G401.6 (cell line): ENCODE results near the gene DGKQ.

ENCODE experiments used
- FAIRE-seq: peaks from 2 replicates; lab custom pipeline; 2012; peaks lifted over from hg19 to GRCh38; lab: Jason Lieb, UNC

The DGKQ gene

DNA sequence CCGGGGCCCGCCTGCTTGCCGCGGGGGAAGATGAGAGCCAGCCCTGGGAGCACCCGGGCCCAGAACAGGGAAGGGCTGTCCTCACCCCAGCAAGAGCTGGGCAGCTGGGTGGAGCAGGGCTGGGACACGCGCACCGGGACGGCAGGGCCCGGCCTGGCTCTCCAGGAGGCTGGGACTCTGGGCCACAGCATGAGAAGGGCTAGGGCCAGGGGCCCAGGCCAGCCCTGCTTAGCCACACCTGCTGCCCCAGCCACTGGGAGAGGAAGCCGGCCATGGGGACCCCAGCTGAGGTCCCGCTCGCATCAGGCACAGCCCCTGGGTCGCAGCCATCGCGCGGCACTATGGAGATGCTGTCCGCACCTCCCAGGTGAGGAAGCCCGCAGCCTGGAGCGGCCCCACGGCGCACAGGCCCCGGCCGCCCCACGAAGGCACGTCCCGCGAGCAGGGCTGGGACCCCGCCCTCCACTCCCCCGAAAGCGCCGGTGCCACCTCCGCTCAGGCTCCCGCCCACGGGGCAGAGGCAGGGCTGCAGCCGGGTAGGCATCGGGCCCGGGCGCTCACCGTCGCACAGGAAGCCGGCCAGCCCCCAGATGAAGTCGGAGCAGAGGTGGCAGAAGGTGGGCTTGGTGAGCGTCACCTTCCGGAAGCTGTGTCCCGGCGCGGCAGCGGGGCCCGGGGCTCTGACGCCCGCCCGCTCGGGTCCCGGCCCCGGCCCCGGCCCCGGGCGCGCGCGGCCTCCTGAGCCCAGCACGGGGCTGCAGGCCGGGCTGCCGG, 531 bp downstream of the DGKQ start:
- no peak for FAIRE-seq

DNA sequence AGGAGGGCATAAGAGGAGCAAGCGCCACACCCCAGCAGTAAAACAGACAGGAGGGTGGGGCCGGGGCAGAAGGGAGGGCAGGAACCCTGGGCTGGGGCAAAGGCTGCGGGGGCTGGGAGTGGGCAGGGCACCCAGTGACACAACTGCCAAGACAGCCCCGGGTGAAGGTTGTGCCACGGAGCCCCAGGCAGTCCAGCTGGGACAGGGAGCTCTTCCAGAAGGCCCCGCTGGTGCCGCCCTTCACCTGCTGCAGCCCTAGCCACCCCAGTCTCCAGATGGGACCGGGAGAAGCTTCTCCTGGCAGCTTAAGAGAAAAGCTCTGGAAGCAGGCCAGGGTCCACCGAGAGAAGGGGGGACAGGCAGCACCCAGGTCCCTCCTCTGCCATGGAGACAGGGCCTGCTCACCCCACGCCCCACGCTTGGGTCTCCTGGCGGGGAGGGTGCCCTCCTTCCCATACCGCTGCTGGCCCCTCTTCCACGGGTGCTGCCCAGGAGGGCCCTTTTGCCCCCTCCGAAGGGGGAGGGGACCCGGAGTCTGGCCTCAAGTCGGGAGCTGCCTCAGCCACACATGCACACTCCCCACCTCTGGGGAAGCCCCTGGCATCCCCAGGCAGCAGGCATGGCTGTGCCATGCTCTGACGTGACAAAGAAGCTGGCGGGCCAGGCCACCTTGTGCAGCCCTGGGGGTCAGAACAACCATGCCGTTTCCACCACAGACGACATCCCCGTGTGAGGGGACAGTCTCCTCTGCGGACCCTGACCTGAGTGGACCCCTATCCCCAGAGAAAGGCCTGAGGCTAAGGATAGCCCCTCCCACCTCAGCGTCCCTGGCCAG, 1.5 kb downstream of the DGKQ start:
- no peak for FAIRE-seq

- no peak for FAIRE-seq
Measured at GRCh38 chr4:970854-971520, 2.4 kb downstream of the DGKQ start.

DNA sequence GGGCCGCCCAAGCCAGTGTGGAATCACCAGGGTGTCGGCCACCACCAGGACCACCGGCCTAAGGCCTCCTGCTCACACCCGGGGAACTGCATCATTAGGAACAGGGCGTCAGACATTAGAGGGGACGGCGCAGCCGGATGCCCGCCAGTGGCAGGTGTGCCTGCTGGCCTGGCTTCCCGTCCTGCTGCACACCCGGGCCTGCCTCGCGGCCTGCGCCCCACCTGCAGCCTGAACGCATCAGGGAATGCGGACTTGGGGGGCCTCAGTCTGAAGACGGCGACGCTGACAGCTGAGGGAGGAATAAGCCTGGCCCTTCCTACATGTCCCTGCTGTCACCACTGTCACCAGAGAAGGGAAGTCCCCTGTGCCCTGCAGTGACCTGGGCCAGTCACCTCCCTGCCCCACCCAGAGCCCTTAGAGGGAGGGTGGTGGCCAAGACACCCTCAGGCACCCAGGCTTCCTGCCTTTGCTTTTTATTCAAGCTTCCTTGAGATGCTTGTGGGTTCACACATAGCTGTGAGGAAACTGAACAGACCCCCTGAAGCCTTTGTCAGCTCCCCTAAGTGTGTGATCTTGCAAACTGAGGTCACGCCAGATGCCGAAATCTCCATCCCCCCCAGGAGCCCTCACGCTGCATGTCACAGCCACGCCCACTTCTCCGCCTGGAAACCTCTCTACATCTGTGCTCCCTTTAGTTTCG, 3.2 kb downstream of the DGKQ start:
- no peak for FAIRE-seq

- no peak for FAIRE-seq
Measured at GRCh38 chr4:968621-969394, 4.6 kb downstream of the DGKQ start.

- FAIRE-seq: no peak
Measured at GRCh38 chr4:968221-968620, 5.1 kb downstream of the DGKQ start.

DNA sequence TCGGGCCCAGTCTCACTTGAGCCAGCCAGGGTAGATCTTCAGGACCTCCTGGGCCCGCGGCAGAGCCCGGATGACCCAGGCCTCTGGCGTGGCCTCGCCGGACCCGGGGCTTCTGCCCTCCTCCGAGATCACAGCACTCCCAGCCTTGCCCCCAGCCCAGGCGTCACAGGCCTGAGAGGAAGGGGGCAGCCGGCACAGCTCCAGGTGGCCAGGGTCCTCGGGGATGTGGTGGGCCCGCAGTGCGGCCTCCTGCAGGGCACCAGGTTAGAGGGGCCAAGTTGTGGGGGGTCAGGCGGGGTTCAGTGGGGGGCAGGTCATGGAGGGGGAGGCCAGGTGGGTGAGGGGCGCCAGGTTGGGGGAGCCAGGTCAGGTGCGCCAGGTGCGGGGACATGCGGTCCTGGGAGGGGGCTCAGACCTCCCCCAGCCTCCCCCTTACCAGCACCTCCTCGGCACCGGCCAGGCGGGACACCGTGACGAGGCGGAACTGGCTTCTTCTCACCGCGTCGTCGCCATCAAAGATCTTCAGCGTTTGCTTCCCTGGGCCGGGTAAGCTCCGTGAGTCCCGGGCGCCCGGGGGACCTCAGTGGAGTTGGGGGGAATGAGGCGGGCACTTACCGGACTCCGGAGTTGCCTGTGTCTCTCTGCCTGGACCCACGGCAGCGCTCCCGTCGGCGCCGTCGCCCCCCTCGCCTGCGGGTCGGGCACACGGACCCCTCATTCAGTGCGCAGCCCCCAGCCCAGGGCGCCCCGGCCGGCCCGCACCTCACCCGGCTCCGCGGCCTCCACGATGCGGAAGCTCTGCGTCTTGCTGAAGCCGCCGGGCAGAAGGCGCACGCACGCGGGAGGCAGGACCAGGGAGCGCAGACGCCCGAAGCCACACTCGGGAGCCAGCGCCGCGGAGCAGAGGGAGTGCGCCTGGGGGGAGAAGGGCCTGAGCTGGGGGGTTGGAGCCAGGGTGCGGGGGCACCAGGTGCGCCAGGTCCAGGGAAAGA, 6.0 kb downstream of the DGKQ start:
- no peak for FAIRE-seq

- no peak for FAIRE-seq
Measured at GRCh38 chr4:966266-967112, 6.9 kb downstream of the DGKQ start.

- FAIRE-seq: no peak
Measured at GRCh38 chr4:965766-966134, 7.6 kb downstream of the DGKQ start.

- no peak for FAIRE-seq
Measured at GRCh38 chr4:965048-965765, 8.2 kb downstream of the DGKQ start.

DNA sequence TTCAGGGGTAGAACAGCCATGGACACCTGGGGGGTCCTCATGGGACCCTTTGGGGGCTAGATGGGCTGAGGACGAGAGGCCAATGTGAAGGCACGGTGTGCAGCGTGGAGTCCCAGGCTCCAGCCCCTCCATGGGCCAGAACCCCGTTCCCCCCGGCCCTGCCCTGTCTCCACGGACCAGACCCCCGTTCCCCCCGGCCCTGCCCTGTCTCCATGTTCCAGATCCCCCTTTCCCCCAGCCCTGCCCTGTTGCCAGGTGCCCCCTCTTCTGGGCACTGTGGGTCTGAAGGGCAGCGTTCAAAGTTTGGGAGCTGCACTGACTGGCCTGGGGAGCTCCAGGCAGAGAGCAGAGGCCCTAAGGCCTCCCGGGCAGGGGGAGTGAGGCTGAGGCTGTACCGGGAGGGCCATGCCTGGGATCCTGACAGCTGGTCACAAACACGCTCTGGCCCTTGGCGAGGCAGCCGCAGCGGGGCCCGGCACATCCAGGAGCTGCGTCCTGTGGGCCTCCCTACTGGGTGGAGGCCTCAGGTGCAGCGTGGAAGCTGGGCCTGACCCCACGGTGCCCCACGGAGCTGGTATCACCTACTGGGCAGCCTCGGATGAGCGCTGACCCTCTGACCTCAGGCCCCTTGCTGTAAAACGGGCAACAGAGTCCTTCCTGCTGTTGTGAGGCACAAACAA, 8.9 kb downstream of the DGKQ start:
- FAIRE-seq: no peak

- FAIRE-seq: no peak
Measured at GRCh38 chr4:963276-964225, 9.8 kb downstream of the DGKQ start.

- FAIRE-seq: no peak
Measured at GRCh38 chr4:962231-963208, 10.8 kb downstream of the DGKQ start.

DNA sequence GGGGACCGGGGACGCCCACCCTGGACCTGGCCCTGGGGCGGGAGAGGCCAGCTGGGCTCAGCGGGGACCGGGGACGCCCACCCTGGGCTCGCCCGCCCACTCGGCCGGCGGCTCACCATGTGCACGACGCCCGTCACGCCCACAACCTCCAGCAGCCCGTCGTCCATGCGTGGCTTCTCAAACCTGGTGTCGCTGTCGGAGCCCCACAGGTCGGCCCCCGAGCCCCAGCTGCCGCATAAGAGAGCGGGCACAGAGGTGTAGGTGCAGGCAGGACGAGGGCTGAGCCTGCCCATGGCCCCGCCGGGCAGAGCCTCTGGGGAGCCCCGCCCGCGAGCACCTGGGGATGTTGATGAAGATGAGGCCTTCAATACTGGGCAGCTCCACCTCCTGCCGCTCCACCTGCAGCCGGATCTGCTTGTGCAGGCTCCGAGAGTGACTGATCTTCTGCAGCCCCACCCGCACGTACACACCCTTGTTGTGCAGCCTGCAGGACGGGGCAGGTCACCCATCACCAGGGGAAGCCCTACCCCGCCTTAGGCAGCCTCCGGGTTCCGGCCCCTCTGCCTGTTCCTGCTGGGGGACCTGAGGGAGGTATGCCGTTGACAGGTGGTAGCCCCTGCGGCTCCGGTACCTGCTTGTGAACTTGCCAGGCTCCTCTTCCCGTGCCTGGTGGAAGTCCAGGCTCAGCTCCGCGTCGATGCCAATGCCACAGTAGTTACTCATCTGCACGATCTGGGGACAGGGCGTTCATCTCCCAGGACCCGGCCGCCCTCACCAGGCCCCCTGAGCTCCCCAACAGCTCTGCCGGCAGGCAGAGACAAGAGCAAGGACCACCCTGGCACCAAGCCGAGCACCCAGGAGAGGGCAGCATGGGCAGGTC, 11.8 kb downstream of the DGKQ start:
- FAIRE-seq: no peak
